DND-41 (cell line): ENCODE measurements around the gene TDRD6.

Experiments
- ATAC-seq: fragments of 200-7000 bp; cut with Tn5 transposase; 3 replicates; pipeline ENCODE4 v1.9.1; 2021; ENCODE audit warnings: low read depth; ENCODE audit not compliant: insufficient read depth
- DNase-seq: peaks from one replicate; pipeline ENCODE4 v3.0.0-alpha.2; 2020
- H2AFZ ChIP-seq: 2 replicates; pipeline ENCODE4 v1.6.0; 2012; ENCODE audit warnings: low read depth, low read length
- H3K27ac ChIP-seq: 2 replicates; pipeline ENCODE4 v1.5.1; 2012; ENCODE audit warnings: low read length, inconsistent platforms
- H3K27me3 ChIP-seq: fragments of 200-600 bp; sonication (generic); 2 replicates; pipeline ENCODE4 v1.6.0; 2012; ENCODE audit warnings: low read length, mild to moderate bottlenecking, inconsistent platforms; ENCODE audit not compliant: insufficient read depth, poor library complexity
- H3K36me3 ChIP-seq: 2 replicates; pipeline ENCODE4 v1.5.1; 2012; ENCODE audit warnings: low read length, inconsistent platforms; ENCODE audit not compliant: insufficient read depth
- H3K4me1 ChIP-seq: 2 replicates; pipeline ENCODE4 v1.5.1; 2012; ENCODE audit warnings: mild to moderate bottlenecking, low read length; ENCODE audit not compliant: insufficient read depth
- H3K4me2 ChIP-seq: 2 replicates; pipeline ENCODE4 v1.6.0; 2012; ENCODE audit warnings: mild to moderate bottlenecking, moderate library complexity, low read length, inconsistent platforms; ENCODE audit not compliant: insufficient read depth
- H3K4me3 ChIP-seq, 2 experiments: fragments of 200-600 bp in 1 of 2; shearing (Covaris generic) in 1 of 2; 2 replicates each; pipeline ENCODE4 v1.5.1; 2012 to 2016; ENCODE audit warnings: inconsistent platforms in 2 of 2, low read length in 2 of 2, mild to moderate bottlenecking in 2 of 2, low read depth in 1 of 2, moderate library complexity in 1 of 2
- H3K79me2 ChIP-seq: 2 replicates; pipeline ENCODE4 v1.6.0; 2012; ENCODE audit warnings: low read length, inconsistent platforms; ENCODE audit not compliant: insufficient read depth
- H3K9ac ChIP-seq: 2 replicates; pipeline ENCODE4 v1.6.0; 2012; ENCODE audit warnings: low read depth, mild to moderate bottlenecking, inconsistent platforms, low read length, moderate library complexity
- H3K9me3 ChIP-seq: 2 replicates; pipeline ENCODE4 v1.5.1; 2012; ENCODE audit warnings: low read length, moderate library complexity, mild to moderate bottlenecking, inconsistent platforms; ENCODE audit not compliant: insufficient read depth, severe bottlenecking
- H4K20me1 ChIP-seq: 2 replicates; pipeline ENCODE4 v1.6.0; 2012; ENCODE audit warnings: low read length; ENCODE audit not compliant: insufficient read depth
- CTCF ChIP-seq: IDR thresholded peaks from 2 replicates; pipeline ENCODE4 v1.5.1; 2012; ENCODE audit warnings: borderline replicate concordance, low read length, moderate library complexity, mild to moderate bottlenecking; ENCODE audit not compliant: poor library complexity, severe bottlenecking; ENCODE audit errors: extremely low read depth
- EZH2 ChIP-seq: IDR thresholded peaks from 3 replicates; pipeline ENCODE4 v1.6.1; 2012; ENCODE audit warnings: borderline replicate concordance, low read depth, mild to moderate bottlenecking, moderate library complexity, low read length, inconsistent platforms; ENCODE audit not compliant: severe bottlenecking

TDRD6 gene

GRCh38 chr6:46746696-46747095 lies 59.0 kb downstream of the TDRD6 start, which contains the start of gene ANKRD66:
Gene ANKRD66 (plus strand): TSS chr6:46746933. CDS start chr6:46751949, 5,016 bp downstream.
- H3K4me3 ChIP-seq: no peak within 1 kb of the TSS
- no peak for ATAC-seq
- H3K4me1 ChIP-seq: no peaks in the 10 kb centered on the region
- no peak within 1 kb of the TSS for H3K4me2 ChIP-seq
- no peaks in the 10 kb centered on the region for H3K79me2 ChIP-seq
- no peak for DNase-seq
- H3K9ac ChIP-seq: no peak within 1 kb of the TSS
- H3K9me3 ChIP-seq: no peaks in the 10 kb centered on the region
- no peak for TF ChIP-seq EZH2
- H3K27ac ChIP-seq: no peak within 1 kb of the TSS
- H4K20me1 ChIP-seq: no peaks in the 10 kb centered on the region
- no peaks in the 10 kb centered on the region for H3K36me3 ChIP-seq
- H2AFZ ChIP-seq: no peak within 1 kb of the TSS
- peaks cover 2% of the 10 kb centered on the region for H3K27me3 ChIP-seq

- Histone ChIP-seq H3K4me1 (no peaks in the 10 kb centered on the region), H3K36me3 (no peaks in the 10 kb centered on the region), H3K27ac (no peak overlapping the region), H3K9ac (no peak overlapping the region), H3K4me3 (no peak overlapping the region), H3K27me3 (peaks cover 2% of the 10 kb centered on the region), H4K20me1 (no peaks in the 10 kb centered on the region), H2AFZ (no peak overlapping the region), H3K79me2 (no peaks in the 10 kb centered on the region), H3K9me3 (no peaks in the 10 kb centered on the region), H3K4me2 (no peak overlapping the region)
- ATAC-seq (no peak), DNase-seq (no peak)
- TF ChIP-seq EZH2 (no peak), CTCF (no peak)
Observed at GRCh38 chr6:46748940-46749503, 61.3 kb downstream of the TDRD6 start.

GRCh38 chr6:46749731-46750130 lies 62.0 kb downstream of the TDRD6 start:
- no peak for DNase-seq
- Histone ChIP-seq H3K4me3 (no peak overlapping the region), H3K27me3 (peaks cover under 1% of the 10 kb centered on the region)

GRCh38 chr6:46751658-46752057 lies 64.0 kb downstream of the TDRD6 start:
- no peak overlapping the region for H3K27ac ChIP-seq
- H3K79me2 ChIP-seq: no peaks in the 10 kb centered on the region
- H3K9me3 ChIP-seq: no peaks in the 10 kb centered on the region
- H3K27me3 ChIP-seq: no peaks in the 10 kb centered on the region
- H3K4me3 ChIP-seq: no peak overlapping the region
- H3K4me2 ChIP-seq: no peak overlapping the region
- DNase-seq (no peak), ATAC-seq (no peak)
- H3K36me3 ChIP-seq: no peaks in the 10 kb centered on the region
- no peak for TF ChIP-seq CTCF
- TF ChIP-seq EZH2: no peak
- no peak overlapping the region for H2AFZ ChIP-seq
- no peaks in the 10 kb centered on the region for H3K4me1 ChIP-seq
- no peak overlapping the region for H3K9ac ChIP-seq
- no peaks in the 10 kb centered on the region for H4K20me1 ChIP-seq

More at GRCh38 chr6:46749731-46750130, 62.0 kb downstream of the TDRD6 start:
- Histone ChIP-seq H2AFZ (no peak overlapping the region), H3K27ac (no peak overlapping the region), H3K36me3 (no peaks in the 10 kb centered on the region), H3K9ac (no peak overlapping the region), H3K9me3 (no peaks in the 10 kb centered on the region), H4K20me1 (no peaks in the 10 kb centered on the region), H3K79me2 (no peaks in the 10 kb centered on the region), H3K4me2 (no peak overlapping the region), H3K4me1 (no peaks in the 10 kb centered on the region)
- no peak for ATAC-seq
- TF ChIP-seq EZH2 (no peak), CTCF (no peak)
